GM12878 (cell line): ENCODE measurements around the gene ZNF443. TPM values are rescaled to one million over a fixed set of nuclear protein-coding genes. Genes with fewer than 3 reads are reported as not detected.

Experiments used
- ATAC-seq: fragments of 200-7000 bp; cut with Tn5 transposase; 3 replicates; pipeline ENCODE4 v1.9.1; 2020; ENCODE audit warnings: mild to moderate bottlenecking, moderate library complexity
- BruUV-seq: library from RNA; stranded (reverse); fragments of 400-500 nt; replicated peaks from 2 replicates; lab custom pipeline; 2021; lab: Mats Ljungman, UMichigan
- CTCF ChIA-PET: fragments of 300-600 bp; sonication (Branson Sonifier 250); formaldehyde crosslinking; extraction: SDS; loops from one replicate; lab custom pipeline; 2021; ENCODE audit warnings: inconsistent platforms; lab: Yijun Ruan, JAX
- POLR2A ChIA-PET: fragments of 350-600 bp; formaldehyde crosslinking; extraction: SDS; loops from one replicate; lab custom pipeline; 2021; ENCODE audit warnings: inconsistent platforms; lab: Charles Lee
- RAD21 ChIA-PET: fragments of 300-600 bp; sonication (Branson Sonifier 250); formaldehyde crosslinking; loops from one replicate; lab custom pipeline; 2023; ENCODE audit warnings: antibody characterized with exemption; ENCODE audit not compliant: unreplicated experiment; lab: Charles Lee
- SMC1A ChIA-PET: fragments of 300-600 bp; sonication (Branson Sonifier 250); formaldehyde crosslinking; loops from one replicate; lab custom pipeline; 2023; ENCODE audit not compliant: unreplicated experiment, uncharacterized antibody; lab: Charles Lee
- DNase-seq: peaks from one replicate; pipeline ENCODE4 v3.0.0-alpha.2; 2011; ENCODE audit warnings: low read depth, low spot score
- FAIRE-seq: peaks from 3 replicates; lab custom pipeline; 2011; peaks lifted over from hg19 to GRCh38; lab: Jason Lieb, UNC
- H2AFZ ChIP-seq: 2 replicates; pipeline ENCODE4 v1.6.0; 2011; ENCODE audit warnings: low read depth, low read length, control low read depth; ENCODE audit not compliant: control insufficient read depth
- H3K27ac ChIP-seq: 2 replicates; pipeline ENCODE4 v1.5.1; 2011; ENCODE audit warnings: control low read depth; ENCODE audit not compliant: control insufficient read depth, insufficient read depth
- H3K27me3 ChIP-seq, 2 experiments: replicated peaks in 1 of 2; 2 replicates each; pipeline versions ENCODE4 v1.6.0 to v1.6.1; 2011; ENCODE audit warnings: low read length in 1 of 2; ENCODE audit not compliant: control insufficient read depth in 2 of 2, insufficient read depth in 2 of 2
- H3K36me3 ChIP-seq, 2 experiments: 2 replicates each; pipeline ENCODE4 v1.5.1; 2011; ENCODE audit warnings: low read length in 1 of 2; ENCODE audit not compliant: control insufficient read depth in 2 of 2, insufficient read depth in 2 of 2
- H3K4me1 ChIP-seq: 2 replicates; pipeline ENCODE4 v1.6.1; 2011; ENCODE audit warnings: mild to moderate bottlenecking, low read length, moderate library complexity, mixed read lengths; ENCODE audit not compliant: control insufficient read depth, insufficient read depth
- H3K4me2 ChIP-seq: 2 replicates; pipeline ENCODE4 v1.6.0; 2011; ENCODE audit warnings: control low read depth; ENCODE audit not compliant: control insufficient read depth, insufficient read depth
- H3K4me3 ChIP-seq: fragments of 200-600 bp; sonication (generic); 2 replicates; pipeline ENCODE4 v1.5.1; 2016
- H3K79me2 ChIP-seq: 2 replicates; pipeline ENCODE4 v1.6.0; 2011; ENCODE audit warnings: low read length; ENCODE audit not compliant: control insufficient read depth, insufficient read depth
- H3K9ac ChIP-seq: 2 replicates; pipeline ENCODE4 v1.8.0; 2011; ENCODE audit warnings: low read length, control low read depth, mixed read lengths; ENCODE audit not compliant: control insufficient read depth, insufficient read depth
- H3K9me3 ChIP-seq: replicated peaks from 3 replicates; pipeline ENCODE4 v1.5.1; 2011; ENCODE audit warnings: mild to moderate bottlenecking, low read length; ENCODE audit not compliant: control insufficient read depth, insufficient read depth
- H4K20me1 ChIP-seq: 2 replicates; pipeline ENCODE4 v1.6.0; 2011; ENCODE audit not compliant: control insufficient read depth, insufficient read depth
- BCL11A ChIP-seq: IDR thresholded peaks from 2 replicates; pipeline ENCODE4 v1.6.1; 2011; ENCODE audit warnings: low read depth, low read length
- HCFC1 ChIP-seq: fragments of 150-350 bp; IDR thresholded peaks from 2 replicates; pipeline ENCODE4 v1.6.1; 2014; ENCODE audit warnings: low read length
- HDAC2 ChIP-seq: fragments of 200-600 bp; sonication (generic); IDR thresholded peaks from 2 replicates; pipeline ENCODE4 v1.6.1; 2017
- NBN ChIP-seq: fragments of 450-650 bp; IDR thresholded peaks from 2 replicates; pipeline ENCODE4 v1.6.1; 2016
- PML ChIP-seq: IDR thresholded peaks from 2 replicates; pipeline ENCODE4 v1.6.1; 2012; ENCODE audit warnings: low read length, inconsistent platforms
- SMAD1 ChIP-seq: fragments of 450-650 bp; IDR thresholded peaks from 2 replicates; pipeline ENCODE4 v1.6.1; 2018; ENCODE audit warnings: mild to moderate bottlenecking, low read depth; ENCODE audit not compliant: partially characterized antibody
- ZNF274 ChIP-seq: IDR thresholded peaks from one replicate; pipeline ENCODE4 v1.8.0; 2011; ENCODE audit not compliant: insufficient read length, insufficient read depth
- WGBS: methylation state at CpG from one replicate; pipeline ENCODE4 v1.1.6; 2016; ENCODE audit warnings: low lambda C conversion rate; ENCODE audit not compliant: insufficient replicate concordance, insufficient coverage; ENCODE audit errors: missing lambda C conversion rate; 5-methylcytosine and 5-hydroxymethylcytosine counted together
- in situ Hi-C: fragments of 300-500 bp; cut with MboI; formaldehyde crosslinking; loops from 9 replicates; pipeline ENCODE4 v1.14.3; 2018; ENCODE audit warnings: mixed read lengths
- intact Hi-C: fragments of 100-400 bp; cut with micrococcal nuclease; formaldehyde crosslinking; loops from one replicate; pipeline ENCODE4 v1.14.2; 2022; ENCODE audit not compliant: unreplicated experiment
- polyA plus RNA-seq, 11 experiments: library from polyadenylated mRNA; depleted of rRNA in 4 of 11; unstranded in 6 of 11; stranded (reverse) in 5 of 11; fragments of >200 nt; fragmentation: Nextera tagmentation in 4 of 11; fragmentation: Illumina TruSeq in 1 of 11; extraction: Ambion mirVana in 4 of 11; extraction: Trizol in 1 of 11; gene quantifications; 1 replicate in 1 of 11; 2 replicates in 10 of 11; pipeline versions ENCODE4 v1.2.1 to v1.2.3, GENCODE V29; 2011 to 2016; ENCODE audit warnings: inconsistent platforms in 2 of 11, missing spikeins in 2 of 11, low read depth in 1 of 11
- total RNA-seq, 4 experiments: library from RNA; depleted of rRNA in 3 of 4; stranded (reverse); fragments of >200 nt in 3 of 4; fragmentation: Illumina TruSeq in 1 of 4; extraction: Trizol in 1 of 4; gene quantifications; 2 replicates each; pipeline versions ENCODE4 v1.2.1 to v1.2.3, GENCODE V29; 2013 to 2021
- TF ChIP-seq, protein P1 (sequence below), 3 experiments: IDR thresholded peaks in 2 of 3; conservative IDR thresholded peaks in 1 of 3; 2 replicates each; pipeline ENCODE4 v1.5.1; 2011; ENCODE audit warnings: low read depth in 3 of 3, low read length in 3 of 3, mild to moderate bottlenecking in 3 of 3, control low read depth in 2 of 3, moderate library complexity in 2 of 3, inconsistent platforms in 1 of 3, mixed read lengths in 1 of 3; ENCODE audit not compliant: control insufficient read depth in 2 of 3, insufficient read depth in 1 of 3; ENCODE audit errors: extremely low read depth in 1 of 3
- TF ChIP-seq, protein P2 (sequence below): fragments of 450-650 bp; IDR thresholded peaks from 2 replicates; pipeline ENCODE4 v1.6.1; 2016; ENCODE audit warnings: mild to moderate bottlenecking

Gene ZNF443
- total and polyA plus RNA-seq, 10 of the 15 experiments (the other 5 are each of a cell fraction or from before 2014, with no cell fraction given), result 2.1 to 9.1 (median 3.9) TPM

DNA sequence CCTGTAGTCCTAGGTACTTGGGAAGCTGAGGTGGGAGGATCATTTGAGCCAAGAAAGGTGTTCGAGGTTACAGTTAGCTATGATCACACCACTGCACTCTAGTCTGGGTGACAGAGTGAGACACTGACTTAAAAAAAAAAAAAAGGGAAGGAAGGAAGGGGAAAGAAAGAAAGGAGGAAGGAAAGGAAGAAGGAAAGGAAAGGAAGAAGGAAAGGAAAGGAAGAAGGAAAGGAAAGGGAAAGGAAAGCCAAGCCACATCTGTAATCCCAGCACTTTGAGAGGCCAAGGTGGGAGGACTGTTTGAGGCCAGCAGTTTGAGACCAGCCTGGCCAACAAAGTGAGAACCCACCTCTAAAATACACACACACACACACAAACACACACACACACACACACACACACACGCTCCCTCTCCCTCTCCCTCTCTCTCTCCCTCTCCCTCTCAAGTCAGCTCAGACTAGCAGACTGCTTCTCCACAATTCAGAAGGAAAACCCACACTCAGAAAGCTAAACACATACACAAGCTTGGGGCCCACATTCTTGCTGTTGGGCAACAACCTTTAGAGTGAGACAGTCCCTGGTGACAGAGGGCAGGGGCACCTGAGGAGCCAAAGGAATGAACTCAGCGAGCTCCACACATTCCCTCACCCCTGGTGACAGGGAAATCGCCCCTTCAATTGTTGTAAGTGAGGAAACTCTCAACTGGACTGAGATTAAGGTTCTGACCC lies 41.1 kb upstream of the ZNF443 start:
- no peaks in the 10 kb centered on the region for H3K27me3 ChIP-seq
- no peak overlapping the region for H3K9ac ChIP-seq
- ChIA-PET CTCF (interaction anchor here (0.8 kb wide), 1 partner anchor 13 kb away, joined by 4 read pairs; no protein-coding TSS in a partner anchor), POLR2A (interaction anchor here (2.0 kb wide), 1 partner anchor 14 kb away, joined by 12 read pairs; no protein-coding TSS in a partner anchor), SMC1A (interaction anchor here (1.1 to 1.6 kb wide), 3 partner anchors 14 to 146 kb away, joined by 3 read pairs; partner anchors contain the start of gene ZNF443), RAD21 (interaction anchor here (1.7 kb wide), 1 partner anchor 13 kb away, joined by 5 read pairs; no protein-coding TSS in a partner anchor)
- 0 out of 2 replicates have a peak overlapping the region, but pooled peaks have one; percentile 10 for H3K27ac ChIP-seq
- DNase-seq (no peak), ATAC-seq (no peak)
- H2AFZ ChIP-seq, result no peak overlapping the region
- peak overlapping the region; percentile 11 for H3K4me2 ChIP-seq
- H3K4me1 ChIP-seq, result no peaks in the 10 kb centered on the region
- H3K9me3 ChIP-seq, result peaks cover under 1% of the 10 kb centered on the region; the same call in 2 of the 3 replicates
- H4K20me1 ChIP-seq, result no peaks in the 10 kb centered on the region
- intact Hi-C loops, result no loop called here
- BruUV-seq, result no TSS peak
- H3K79me2 ChIP-seq, result peaks cover 7% of the 10 kb centered on the region
- TF ChIP-seq SMAD1 (no peak), PML (no peak), HDAC2 (no peak), BCL11A (no peak), ZNF274 (no peak), NBN (0 out of 2 replicates have a peak, but pooled peaks have one; percentile 25), HCFC1 (no peak)
- TF ChIP-seq, protein P1, sequence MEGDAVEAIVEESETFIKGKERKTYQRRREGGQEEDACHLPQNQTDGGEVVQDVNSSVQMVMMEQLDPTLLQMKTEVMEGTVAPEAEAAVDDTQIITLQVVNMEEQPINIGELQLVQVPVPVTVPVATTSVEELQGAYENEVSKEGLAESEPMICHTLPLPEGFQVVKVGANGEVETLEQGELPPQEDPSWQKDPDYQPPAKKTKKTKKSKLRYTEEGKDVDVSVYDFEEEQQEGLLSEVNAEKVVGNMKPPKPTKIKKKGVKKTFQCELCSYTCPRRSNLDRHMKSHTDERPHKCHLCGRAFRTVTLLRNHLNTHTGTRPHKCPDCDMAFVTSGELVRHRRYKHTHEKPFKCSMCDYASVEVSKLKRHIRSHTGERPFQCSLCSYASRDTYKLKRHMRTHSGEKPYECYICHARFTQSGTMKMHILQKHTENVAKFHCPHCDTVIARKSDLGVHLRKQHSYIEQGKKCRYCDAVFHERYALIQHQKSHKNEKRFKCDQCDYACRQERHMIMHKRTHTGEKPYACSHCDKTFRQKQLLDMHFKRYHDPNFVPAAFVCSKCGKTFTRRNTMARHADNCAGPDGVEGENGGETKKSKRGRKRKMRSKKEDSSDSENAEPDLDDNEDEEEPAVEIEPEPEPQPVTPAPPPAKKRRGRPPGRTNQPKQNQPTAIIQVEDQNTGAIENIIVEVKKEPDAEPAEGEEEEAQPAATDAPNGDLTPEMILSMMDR (IDR thresholded peaks at IDR 0.05 in 2 of 3, conservative IDR thresholded peaks at IDR 0.05 in 1 of 3; ENCODE audit: control insufficient read depth in 2 of 3, extremely low read depth in 1 of 3, insufficient read depth in 1 of 3, low read depth in 3 of 3, low read length in 3 of 3), result no peak
- TF ChIP-seq, protein P2, sequence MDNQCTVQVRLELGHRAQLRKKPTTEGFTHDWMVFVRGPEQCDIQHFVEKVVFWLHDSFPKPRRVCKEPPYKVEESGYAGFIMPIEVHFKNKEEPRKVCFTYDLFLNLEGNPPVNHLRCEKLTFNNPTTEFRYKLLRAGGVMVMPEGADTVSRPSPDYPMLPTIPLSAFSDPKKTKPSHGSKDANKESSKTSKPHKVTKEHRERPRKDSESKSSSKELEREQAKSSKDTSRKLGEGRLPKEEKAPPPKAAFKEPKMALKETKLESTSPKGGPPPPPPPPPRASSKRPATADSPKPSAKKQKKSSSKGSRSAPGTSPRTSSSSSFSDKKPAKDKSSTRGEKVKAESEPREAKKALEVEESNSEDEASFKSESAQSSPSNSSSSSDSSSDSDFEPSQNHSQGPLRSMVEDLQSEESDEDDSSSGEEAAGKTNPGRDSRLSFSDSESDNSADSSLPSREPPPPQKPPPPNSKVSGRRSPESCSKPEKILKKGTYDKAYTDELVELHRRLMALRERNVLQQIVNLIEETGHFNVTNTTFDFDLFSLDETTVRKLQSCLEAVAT, result no peak
- TF ChIP-seq, all 136 proteins: peak for 1
- peak; percentile 52 for FAIRE-seq
- in situ Hi-C loops, result no loop called here
- Histone ChIP-seq H3K4me3 (peak overlapping the region; percentile 16), H3K36me3 (no peaks in the 10 kb centered on the region)
- 55% methylated on average over 3 of the region's 4 CpGs for WGBS
